Activated B cell treated with CpG ODN at 0.5 μM for 24 hours (primary cell): ENCODE data around the gene DDX6. TPM values are rescaled to one million over a fixed set of nuclear protein-coding genes. Genes with fewer than 3 reads are reported as not detected.
"Not testable (repeated sequence)": the region's sequence is repeated elsewhere in the genome, so short reads cannot be mapped to it uniquely, and the experiment has no call there.

Source experiments
- ATAC-seq: fragments of 200-7000 bp; cut with Tn5 transposase; one replicate; pipeline ENCODE4 v1.10.0; 2021; ENCODE audit warnings: low read depth, mild to moderate bottlenecking, moderate library complexity
- CTCF ChIA-PET: fragments of 350-600 bp; sonication (Branson Sonifier 250); formaldehyde crosslinking; loops from one replicate; lab custom pipeline; 2021; ENCODE audit warnings: antibody characterized with exemption; lab: Charles Lee
- POLR2A ChIA-PET: fragments of 350-600 bp; sonication (Branson Sonifier 250); formaldehyde crosslinking; loops from one replicate; lab custom pipeline; 2021; ENCODE audit warnings: antibody characterized with exemption; lab: Charles Lee
- DNase-seq: peaks from one replicate; pipeline ENCODE4 v3.0.0; 2022
- H3K27ac Mint-ChIP-seq: one replicate; pipeline ENCODE4 v1.8.0; 2020; ENCODE audit warnings: mixed read lengths
- H3K27me3 Mint-ChIP-seq: one replicate; pipeline ENCODE4 v1.8.0; 2021; ENCODE audit warnings: mixed read lengths
- H3K36me3 Mint-ChIP-seq: one replicate; pipeline ENCODE4 v1.8.0; 2021; ENCODE audit warnings: low read depth, mixed read lengths
- H3K4me1 Mint-ChIP-seq: one replicate; pipeline ENCODE4 v1.8.0; 2021; ENCODE audit warnings: mixed read lengths
- H3K4me3 Mint-ChIP-seq: one replicate; pipeline ENCODE4 v1.8.0; 2020; ENCODE audit warnings: mild to moderate bottlenecking, mixed read lengths
- H3K9me3 Mint-ChIP-seq: one replicate; pipeline ENCODE4 v1.8.0; 2020; ENCODE audit warnings: mixed read lengths
- CTCF ChIP-seq: fragments of 200-600 bp; IDR thresholded peaks from one replicate; pipeline ENCODE4 v1.8.0; 2022; ENCODE audit warnings: antibody characterized with exemption, mild to moderate bottlenecking
- intact Hi-C: fragments of 100-400 bp; cut with micrococcal nuclease; formaldehyde crosslinking; loops from one replicate; pipeline ENCODE4 v1.15.1; 2024
- total RNA-seq: library from RNA; stranded (reverse); gene quantifications from 2 replicates; pipeline ENCODE4 v1.2.3, GENCODE V29; 2022

Gene DDX6
- total RNA-seq, 1 donor from 2014 or later: 297 TPM

DNA sequence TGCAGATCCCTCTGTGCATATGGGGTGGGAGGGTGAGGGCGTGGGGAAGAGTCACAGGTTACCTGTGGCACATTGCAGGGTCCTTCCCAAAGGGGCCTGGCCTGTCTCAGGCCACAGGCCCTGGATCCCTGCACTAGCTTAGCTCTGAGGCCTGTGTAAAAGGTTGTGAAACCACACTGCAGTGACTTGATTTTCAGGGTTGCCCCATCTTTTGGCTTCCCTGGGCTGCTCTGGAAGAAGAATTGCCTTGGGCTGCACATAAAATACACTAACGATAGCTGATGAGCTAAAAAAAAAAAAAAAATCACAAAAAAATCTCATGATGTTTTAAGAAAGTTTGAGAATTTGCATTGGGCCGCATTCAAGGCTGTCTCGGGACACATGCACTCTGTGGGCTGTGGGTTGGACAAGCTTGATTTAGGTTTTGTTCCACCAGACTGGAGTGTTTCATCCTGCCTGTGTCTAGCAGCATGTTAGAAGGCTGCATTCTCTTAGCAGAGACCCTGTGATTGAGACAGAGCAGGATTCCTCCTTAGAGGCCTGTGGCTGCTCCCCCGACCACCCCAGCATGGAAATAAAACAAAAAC is 75.6 kb downstream of the DDX6 start:
- Mint-ChIP-seq H3K27me3 (no peaks in the 10 kb centered on the region), H3K4me1 (peaks cover 11% of the 10 kb centered on the region), H3K36me3 (no peaks in the 10 kb centered on the region), H3K27ac (peak overlapping the region; percentile 4), H3K9me3 (no peaks in the 10 kb centered on the region), H3K4me3 (no peak overlapping the region)
- ATAC-seq (peak; percentile 21), DNase-seq (no peak)
- TF ChIP-seq CTCF: no peak
- POLR2A ChIA-PET: interaction anchor here (0.6 to 1.1 kb wide), 2 partner anchors 26 to 303 kb away, joined by 3 read pairs; partner anchors contain the start of gene RPS25
- intact Hi-C loops: loop anchor here (2.0 kb wide), 1 partner anchor 15 kb away; no protein-coding TSS in a partner anchor
- CTCF ChIA-PET: interaction anchor here (2.2 kb wide), 1 partner anchor 25 kb away, joined by 8 read pairs; no protein-coding TSS in a partner anchor

- ATAC-seq: no peak
- no peak overlapping the region for H3K4me3 Mint-ChIP-seq
- no peak for TF ChIP-seq CTCF
- H3K27me3 Mint-ChIP-seq: no peaks in the 10 kb centered on the region
- POLR2A ChIA-PET: interaction anchor here (0.6 kb wide), 1 partner anchor 303 kb away, joined by 3 read pairs; the partner anchor contains the start of gene RPS25
- H3K9me3 Mint-ChIP-seq: no peaks in the 10 kb centered on the region
- DNase-seq: no peak
- intact Hi-C loops: loop anchor here (2.0 kb wide), 1 partner anchor 14 kb away; no protein-coding TSS in a partner anchor
- H3K27ac Mint-ChIP-seq: no peak overlapping the region
- no peaks in the 10 kb centered on the region for H3K36me3 Mint-ChIP-seq
- H3K4me1 Mint-ChIP-seq: peaks cover 11% of the 10 kb centered on the region
- CTCF ChIA-PET: interaction anchor here (2.2 kb wide), 1 partner anchor 25 kb away, joined by 8 read pairs; no protein-coding TSS in a partner anchor
Measured at GRCh38 chr11:118714816-118715215, 76.1 kb downstream of the DDX6 start.

GRCh38 chr11:118714416-118714815 is 76.5 kb downstream of the DDX6 start:
- H3K9me3 Mint-ChIP-seq, H3K27me3 Mint-ChIP-seq, DNase-seq, ATAC-seq, H3K27ac Mint-ChIP-seq, H3K36me3 Mint-ChIP-seq, POLR2A ChIA-PET, H3K4me3 Mint-ChIP-seq: not testable (repeated sequence)
- intact Hi-C loops: loop anchor here (2.0 kb wide), 1 partner anchor 14 kb away; no protein-coding TSS in a partner anchor
- CTCF ChIA-PET: interaction anchor here (2.2 kb wide), 1 partner anchor 24 kb away, joined by 8 read pairs; no protein-coding TSS in a partner anchor
- peaks cover 11% of the 10 kb centered on the region for H3K4me1 Mint-ChIP-seq

- no peak for TF ChIP-seq CTCF
- intact Hi-C loops: no loop called here
- no peak overlapping the region for H3K4me3 Mint-ChIP-seq
- H3K9me3 Mint-ChIP-seq: no peaks in the 10 kb centered on the region
- POLR2A ChIA-PET: no interaction called here
- CTCF ChIA-PET: no interaction called here
- DNase-seq (no peak), ATAC-seq (no peak)
- no peaks in the 10 kb centered on the region for H3K27me3 Mint-ChIP-seq
- peaks cover 22% of the 10 kb centered on the region for H3K4me1 Mint-ChIP-seq
- H3K27ac Mint-ChIP-seq: no peak overlapping the region
- H3K36me3 Mint-ChIP-seq: no peaks in the 10 kb centered on the region
Measured at GRCh38 chr11:118708296-118708695, 82.7 kb downstream of the DDX6 start.

GRCh38 chr11:118706546-118706825 is 84.5 kb downstream of the DDX6 start:
- intact Hi-C loops: no loop called here
- TF ChIP-seq CTCF: no peak
- H3K9me3 Mint-ChIP-seq: no peaks in the 10 kb centered on the region
- H3K27me3 Mint-ChIP-seq: no peaks in the 10 kb centered on the region
- ChIA-PET POLR2A (interaction anchor here (2.0 kb wide), 1 partner anchor 84 kb away, joined by 6 read pairs; the partner anchor contains the start of gene DDX6), CTCF (no interaction called here)
- ATAC-seq (no peak), DNase-seq (no peak)
- no peak overlapping the region for H3K27ac Mint-ChIP-seq
- peaks cover 22% of the 10 kb centered on the region for H3K4me1 Mint-ChIP-seq
- H3K36me3 Mint-ChIP-seq: no peaks in the 10 kb centered on the region
- no peak overlapping the region for H3K4me3 Mint-ChIP-seq
